Measurements from ENCODE around the gene ARL6IP6.
"Not testable (repeated sequence)": the region's sequence is repeated elsewhere in the genome, so short reads cannot be mapped to it uniquely, and the experiment has no call there.

Gene ARL6IP6

GRCh38 chr2:152723918-152724317 is 5.5 kb downstream of the ARL6IP6 start:
- no peak for DNase-seq

DNA sequence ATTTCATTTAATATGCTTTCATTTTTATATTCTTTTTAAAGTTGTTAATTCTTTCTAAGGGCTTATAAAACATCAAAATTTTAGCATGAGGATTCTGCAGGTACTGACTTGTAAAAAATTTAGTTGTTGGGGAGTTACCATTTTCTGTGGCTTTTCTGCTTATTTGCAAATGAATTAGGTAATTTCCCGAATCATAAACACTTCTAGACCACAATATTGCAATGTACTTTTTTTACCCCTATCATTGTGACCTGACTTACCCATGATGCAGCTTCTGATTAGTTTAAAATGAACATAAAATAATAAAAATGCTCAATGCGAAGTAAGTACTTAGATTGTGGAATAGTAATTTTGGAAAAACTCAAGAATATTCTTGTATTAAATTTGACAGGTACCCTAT is 11.4 kb downstream of the ARL6IP6 start:
- no peak for DNase-seq

DNA sequence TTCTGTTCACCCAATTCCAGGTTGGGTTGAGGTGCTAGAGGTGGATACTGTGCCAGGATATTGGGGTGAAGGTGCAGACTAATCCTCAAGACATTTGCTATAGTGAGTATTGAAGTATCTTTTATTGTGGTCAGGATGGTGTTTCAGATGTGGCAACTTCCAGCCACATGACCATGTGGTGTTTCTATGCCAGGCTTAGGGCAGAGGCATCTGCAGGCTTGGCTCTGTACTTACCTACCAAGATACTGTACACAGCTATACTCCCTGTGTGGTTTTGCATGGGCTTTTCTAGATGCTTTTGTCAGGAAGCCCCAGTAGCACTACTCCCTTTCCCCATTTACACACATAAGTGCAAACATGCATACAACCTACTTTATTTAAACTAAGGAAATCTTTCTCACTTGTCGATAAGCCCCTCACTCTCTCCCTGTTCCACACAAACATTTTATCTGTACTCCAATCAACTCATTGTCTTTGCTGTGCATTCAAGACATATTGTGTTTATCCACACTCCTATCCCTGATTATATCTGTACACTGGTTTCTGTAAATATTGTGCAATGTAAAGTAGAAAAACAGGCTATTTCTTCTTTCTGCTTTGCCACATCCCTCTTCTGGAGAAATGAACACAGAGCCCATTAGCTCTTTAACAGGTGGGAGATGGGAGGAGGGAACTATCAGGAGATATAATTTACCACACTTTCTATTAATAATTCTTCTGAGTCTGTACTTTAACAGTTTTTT is 12.3 kb downstream of the ARL6IP6 start:
- DNase-seq = peak in 1 of 2 donors; percentile 19

- DNase-seq = not testable (repeated sequence)
These were observed 19.1 kb downstream of the ARL6IP6 start for GRCh38 chr2:152737509-152737908.

DNA sequence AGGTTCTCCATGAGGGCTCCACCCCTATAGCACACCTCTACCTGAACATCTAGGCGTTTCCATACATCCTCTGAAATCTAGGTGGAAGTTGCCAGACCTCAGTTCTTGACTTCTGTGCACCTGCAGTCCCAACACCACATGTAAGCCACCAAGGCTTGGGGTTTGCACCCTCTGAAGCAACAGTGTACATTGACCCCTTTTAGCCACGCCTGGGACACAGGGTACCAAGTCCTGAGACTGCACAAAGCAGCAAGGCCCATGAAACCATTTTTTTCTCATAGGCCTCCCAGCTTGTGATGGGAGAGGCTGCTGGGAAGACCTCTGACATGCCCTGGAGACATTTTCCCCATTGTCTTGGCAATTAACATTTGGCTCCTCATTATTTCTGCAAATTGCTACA is 20.0 kb downstream of the ARL6IP6 start:
- DNase-seq = no peak

- DNase-seq = not testable (repeated sequence)
These were observed 21.3 kb downstream of the ARL6IP6 start for GRCh38 chr2:152739705-152740104.

DNA sequence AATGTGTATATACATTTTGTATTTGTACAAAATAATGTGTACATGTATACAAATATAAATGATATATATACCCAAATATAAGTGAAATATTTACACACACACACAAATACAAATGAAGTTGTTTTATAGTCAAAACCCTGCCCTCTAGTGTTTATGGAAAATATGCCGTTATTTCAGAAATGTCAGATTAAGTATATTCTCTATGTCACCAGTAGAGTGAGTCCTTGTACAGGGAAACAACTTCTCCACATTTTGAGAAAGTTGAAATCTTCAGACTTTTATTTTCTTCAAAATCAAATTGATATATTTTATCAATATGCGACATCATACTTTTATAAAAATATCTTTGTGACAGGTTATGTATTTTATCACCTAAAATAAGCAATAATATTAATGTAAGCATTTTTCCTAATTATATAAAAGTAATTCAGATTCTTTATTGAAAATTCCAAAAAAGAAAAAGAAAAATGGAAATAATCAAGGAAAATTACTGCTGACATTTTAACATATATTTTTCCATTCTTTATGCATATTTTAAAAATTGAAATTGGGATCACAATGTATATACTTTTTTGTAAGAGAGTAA is 22.4 kb downstream of the ARL6IP6 start:
- DNase-seq = no peak

GRCh38 chr2:152743002-152743401 is 24.6 kb downstream of the ARL6IP6 start:
- DNase-seq = no peak

DNA sequence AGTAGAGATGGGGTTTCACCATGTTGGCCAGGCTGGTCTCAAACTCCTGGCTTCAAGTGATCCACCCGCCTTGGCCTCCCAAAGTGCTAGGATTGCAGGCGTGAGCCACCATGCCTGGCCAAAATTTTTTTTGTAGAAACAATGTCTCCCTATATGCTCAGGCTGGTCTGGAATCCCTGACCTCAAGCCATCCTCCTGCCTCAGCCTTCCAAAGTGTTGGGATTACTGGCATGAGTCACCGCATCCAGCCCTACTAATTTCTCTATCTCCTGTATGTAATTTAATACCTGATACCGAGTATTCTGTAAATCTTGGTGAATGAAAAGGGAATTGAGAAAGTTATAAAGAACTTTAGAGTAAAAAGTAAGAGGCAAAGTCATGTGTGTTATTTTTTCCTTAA is 29.3 kb downstream of the ARL6IP6 start:
- DNase-seq = not testable (repeated sequence)

DNA sequence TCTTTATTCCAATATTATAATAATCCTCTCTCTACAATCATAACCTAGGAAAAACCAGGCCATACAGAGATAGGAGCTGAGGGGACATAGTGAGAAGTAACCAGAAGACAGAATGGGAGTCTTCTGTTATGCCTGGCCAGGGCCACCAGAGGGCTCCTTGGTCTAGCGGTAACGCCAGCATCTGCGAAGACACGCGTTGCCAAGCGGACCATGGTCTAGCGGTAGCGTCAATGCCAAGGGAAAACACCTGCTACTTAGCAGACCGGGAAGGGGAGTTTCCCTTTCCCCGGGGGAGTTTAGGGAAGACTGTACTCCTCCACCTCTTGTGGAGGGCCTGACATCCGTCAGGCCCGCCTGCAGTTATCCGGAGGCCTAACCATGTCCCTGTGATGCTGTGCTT is 36.6 kb downstream of the ARL6IP6 start:
- no peak for DNase-seq

DNA sequence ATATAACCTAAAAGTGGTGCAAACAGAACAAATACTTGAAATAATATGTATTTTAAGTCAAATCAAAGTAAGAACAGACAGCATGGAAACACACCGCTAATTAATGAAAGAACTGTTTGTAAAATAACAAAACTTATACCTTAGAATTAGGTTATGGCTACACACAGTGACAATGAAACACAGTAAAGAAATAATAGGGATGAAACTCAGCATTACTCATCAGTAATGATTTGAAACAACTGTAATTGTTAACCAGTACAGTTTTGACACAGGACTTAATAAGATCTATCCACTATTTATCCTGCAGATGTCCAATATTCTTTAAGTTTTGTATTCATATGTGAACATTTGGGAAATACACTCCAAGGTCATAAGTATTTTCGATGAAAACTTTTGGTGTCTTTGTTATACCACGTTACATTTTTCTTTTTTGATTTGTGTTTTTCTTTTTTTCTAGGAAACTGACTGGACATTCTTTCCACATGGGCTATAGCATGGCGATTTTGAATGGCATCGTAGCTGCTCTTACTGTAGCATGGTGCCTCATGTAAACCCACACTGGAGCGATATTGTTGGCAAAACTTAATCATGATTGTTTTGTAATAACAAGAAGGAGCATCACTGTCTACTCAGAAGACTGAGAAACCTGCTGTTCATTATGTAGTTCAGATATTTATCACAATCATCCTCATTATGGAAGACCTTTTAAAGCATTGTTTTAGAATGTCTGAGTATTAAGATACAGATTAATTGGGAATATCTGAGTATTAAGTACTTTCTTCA is 41.1 kb downstream of the ARL6IP6 start:
- DNase-seq = no peak

DNA sequence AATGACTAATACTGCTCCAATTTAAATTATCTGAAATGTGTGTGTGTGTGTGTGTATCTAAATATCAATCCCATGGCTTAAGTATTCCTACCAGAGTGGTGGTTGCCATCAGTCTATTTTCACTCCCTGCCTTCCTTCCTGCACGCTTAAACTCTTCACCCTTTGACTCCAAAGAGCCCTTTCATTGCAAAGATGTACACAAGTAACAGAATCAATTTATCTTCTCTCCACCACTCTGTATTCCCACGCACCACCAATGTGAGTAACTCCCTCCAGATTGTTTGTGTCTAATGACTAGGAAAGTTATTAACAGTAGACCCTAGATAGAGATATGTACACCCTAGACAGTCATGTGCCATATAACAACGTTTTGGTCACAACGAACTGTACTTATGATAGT is 42.8 kb downstream of the ARL6IP6 start:
- no peak for DNase-seq

DNA sequence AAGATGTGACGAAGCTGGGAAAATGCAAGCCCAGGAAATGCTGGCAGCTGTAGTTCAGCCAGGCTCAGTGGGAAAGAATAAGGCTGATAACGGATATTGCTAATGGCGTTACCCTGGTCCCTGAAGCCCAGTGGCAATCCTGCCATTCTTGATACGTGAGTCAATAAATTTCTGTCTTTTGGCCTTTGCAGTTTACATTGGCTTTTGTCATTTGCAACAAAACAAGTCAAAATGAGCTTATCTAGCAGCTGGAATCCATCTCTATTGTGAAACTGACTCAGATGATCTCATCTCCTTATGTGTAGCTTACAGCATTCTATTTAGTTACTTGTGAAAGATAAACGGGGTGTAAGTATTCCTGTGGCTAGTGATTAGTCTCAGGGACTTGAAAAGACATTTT is 43.8 kb downstream of the ARL6IP6 start:
- DNase-seq = no peak

DNA sequence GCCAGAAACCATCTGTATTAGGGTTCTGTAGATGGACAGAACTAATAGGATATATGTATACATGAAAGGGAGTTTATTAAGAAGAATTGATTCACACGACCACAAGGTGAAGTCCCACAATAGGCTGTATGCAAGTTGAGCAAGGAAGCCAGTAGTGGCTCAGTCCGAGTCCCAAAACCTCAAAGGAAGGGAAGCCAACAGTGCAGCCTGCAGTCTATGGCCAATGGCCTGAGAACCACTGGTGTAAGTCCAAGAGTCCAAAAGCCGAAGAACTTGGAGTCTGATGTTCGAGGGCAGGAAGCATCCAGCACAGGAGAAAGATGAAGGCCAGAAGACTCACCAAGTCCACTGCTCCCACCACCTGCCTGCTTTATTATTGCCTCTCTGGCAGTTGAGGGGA is 44.8 kb downstream of the ARL6IP6 start:
- DNase-seq = not testable (repeated sequence)

DNA sequence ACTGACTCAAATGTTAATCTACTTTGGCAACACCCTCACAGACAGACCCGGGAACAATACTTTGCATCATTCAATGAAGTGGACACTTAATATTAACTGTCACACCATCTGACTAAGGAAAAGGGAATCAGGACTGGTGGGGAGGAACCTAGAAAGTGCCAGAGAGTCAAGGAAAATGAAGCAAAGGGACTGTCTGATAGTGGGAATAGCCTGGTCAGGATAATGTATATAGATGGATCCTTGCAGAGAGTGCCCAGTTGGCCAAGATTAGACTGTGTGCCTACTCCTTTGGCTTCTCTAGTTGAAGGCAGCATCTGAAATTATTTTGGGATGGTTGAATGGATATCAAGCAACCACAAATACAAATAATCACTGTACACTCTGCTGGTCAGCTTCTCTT is 45.2 kb downstream of the ARL6IP6 start:
- no peak for DNase-seq

DNA sequence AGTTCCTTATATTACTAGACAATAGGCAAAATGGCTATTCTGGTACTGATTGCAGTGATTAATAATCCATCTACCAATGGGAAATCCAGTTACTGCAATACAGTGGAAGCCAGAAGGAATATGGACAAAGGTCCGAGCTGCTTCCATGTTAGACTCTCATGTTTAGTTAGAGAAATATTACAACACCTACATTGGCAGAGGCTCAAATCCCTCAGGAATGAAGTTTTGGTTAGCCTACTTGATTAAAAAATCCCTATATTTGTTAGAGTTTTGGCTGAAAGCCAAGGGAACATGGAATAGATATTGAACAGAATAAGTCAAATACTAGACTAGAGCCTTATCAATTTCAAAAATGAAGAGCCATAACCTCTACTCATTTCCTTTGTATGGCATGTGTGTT is 48.5 kb downstream of the ARL6IP6 start:
- DNase-seq = no peak

GRCh38 chr2:152781175-152781574 is 62.8 kb downstream of the ARL6IP6 start:
- DNase-seq = no peak

- no peak for DNase-seq
These were observed 63.8 kb downstream of the ARL6IP6 start for GRCh38 chr2:152782171-152782570.

- no peak for DNase-seq
These were observed 72.5 kb downstream of the ARL6IP6 start for GRCh38 chr2:152790883-152791282.

DNA sequence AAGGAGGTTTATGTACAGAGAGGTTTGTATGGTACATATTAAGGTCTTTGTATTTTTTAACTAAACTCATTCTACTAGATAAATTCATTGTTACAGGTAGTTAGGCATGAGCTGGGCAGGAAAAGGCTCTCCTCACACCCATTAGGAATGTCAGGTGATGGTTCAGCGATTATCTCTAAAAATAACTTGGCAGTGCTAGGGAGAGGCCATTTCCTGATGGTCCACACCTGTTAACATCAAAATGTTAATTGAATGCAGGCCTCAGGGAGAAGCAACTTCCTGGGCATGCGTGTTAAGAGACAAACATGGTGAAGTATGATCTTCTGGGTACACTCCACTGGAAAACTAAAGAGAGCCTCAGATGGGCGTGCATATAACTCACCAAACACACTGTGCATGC is 73.6 kb downstream of the ARL6IP6 start:
- no peak for DNase-seq

DNA sequence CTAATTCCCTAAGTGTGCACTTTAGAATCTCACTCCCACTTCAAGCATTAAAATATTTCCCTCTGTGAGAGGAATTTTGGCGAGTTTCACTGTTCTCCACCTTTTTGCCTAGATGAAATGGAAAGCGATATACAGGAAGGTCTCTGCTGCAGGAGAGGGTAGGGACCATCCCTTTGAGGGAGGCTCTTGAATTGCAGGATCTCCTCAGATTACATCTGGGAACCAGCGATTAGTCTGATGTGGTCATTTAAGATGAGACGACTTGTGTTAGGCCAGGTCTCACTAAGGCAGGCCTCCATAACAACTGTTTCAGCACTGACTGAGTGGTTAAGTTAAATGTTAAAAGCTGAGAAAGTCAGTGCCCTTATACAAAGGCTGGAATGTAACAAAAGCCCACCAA is 74.6 kb downstream of the ARL6IP6 start:
- no peak for DNase-seq

GRCh38 chr2:152796941-152797340 is 78.5 kb downstream of the ARL6IP6 start:
- no peak for DNase-seq

DNA sequence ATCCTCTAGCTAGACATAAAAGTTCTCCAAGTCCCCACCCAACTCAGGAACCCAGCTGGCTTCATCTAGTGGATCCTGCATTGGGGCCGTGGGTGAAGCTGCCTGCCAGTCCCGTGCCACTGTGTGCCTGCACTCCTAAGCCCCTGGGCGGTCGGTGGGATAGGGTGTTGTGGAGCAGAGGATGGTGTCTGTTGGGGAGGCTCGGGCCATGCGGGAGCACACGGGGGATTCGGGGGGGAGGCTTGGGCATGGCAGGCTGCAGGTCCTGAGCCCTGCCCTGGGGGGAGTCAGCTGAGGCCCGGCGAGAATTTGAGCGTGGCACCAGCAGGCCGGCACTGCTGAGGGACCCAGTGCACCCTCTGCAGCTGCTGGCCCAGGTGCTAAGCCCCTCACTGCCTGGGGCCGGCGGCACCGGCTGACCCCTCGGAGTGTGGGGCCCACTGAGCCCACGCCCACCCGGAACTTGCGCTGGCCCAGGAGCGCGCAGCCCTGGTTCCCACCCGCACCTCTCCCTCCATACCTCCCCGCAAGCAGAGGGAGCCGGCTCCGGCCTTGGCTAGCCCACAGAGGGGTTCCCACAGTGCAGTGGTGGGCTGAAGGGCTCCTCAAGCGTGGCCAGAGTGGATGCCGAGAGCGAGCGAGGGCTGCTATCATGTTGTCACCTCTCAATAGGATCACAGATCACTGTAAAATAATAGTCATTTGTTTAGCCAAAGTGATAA is 86.4 kb downstream of the ARL6IP6 start:
- DNase-seq = no peak
